ENCODE measurements around the gene ARHGAP31.

The ARHGAP31 gene

DNA sequence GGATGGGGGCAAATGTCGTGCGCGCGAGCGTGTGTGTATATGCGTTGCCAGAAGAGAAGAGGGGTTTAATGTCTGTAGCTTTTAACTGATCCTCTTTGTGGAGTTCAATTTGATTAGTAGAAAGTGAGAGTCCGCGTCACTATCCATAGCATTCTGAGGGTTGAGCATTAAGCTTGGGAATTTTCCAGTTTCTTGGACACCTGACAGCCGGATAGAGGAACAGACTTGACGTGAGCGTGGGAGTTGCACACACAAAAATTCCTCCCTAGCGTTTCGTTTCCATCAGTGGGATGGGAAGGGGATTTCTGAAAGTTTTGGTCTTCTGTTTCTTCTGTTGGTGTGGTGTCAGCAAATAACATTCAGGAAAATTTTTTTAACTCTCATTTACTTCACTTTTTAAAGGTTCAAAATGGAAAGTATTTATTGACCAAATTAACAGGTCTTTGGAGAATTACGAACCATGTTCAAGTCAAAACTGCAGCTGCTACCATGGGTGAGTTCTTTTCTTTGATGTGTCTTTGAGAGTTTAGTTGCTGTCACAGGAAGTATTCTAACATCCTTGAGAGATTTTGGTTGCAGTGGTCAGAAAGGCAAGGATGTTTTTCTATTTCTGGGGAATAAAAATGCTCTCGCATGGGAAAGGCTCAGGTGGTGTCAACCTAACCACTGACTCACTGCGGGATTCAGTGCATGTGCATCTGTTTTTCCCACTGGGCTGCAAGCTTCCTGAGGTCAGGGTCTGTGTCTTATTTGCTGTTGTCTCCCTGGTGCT is 175.4 kb downstream of the ARHGAP31 start:
- TF ChIP-seq PAX5 (IDR thresholded peaks at IDR 0.05; ENCODE audit: insufficient read depth, low read length, severe bottlenecking) (no peak), TAF1 (IDR thresholded peaks at IDR 0.05; ENCODE audit: low read depth, low read length) (no peak), SPI1 (IDR thresholded peaks at IDR 0.05; ENCODE audit: low read depth, low read length) (no peak), POLR2AphosphoS5 (IDR thresholded peaks at IDR 0.05; ENCODE audit: low read depth, low read length) (no peak), POU2F2 (IDR thresholded peaks at IDR 0.05; ENCODE audit: low read depth, low read length) (no peak), POLR2A (IDR thresholded peaks at IDR 0.05; ENCODE audit: low read depth, low read length) (no peak)
- peak; percentile 61 for FAIRE-seq
- DNase-seq (ENCODE audit: insufficient read length, low spot score) = no peak

Measured in GM12891 (cell line).